D341Med (cell line): ENCODE measurements around the gene COL23A1.
"Not testable (repeated sequence)": the region's sequence is repeated elsewhere in the genome, so short reads cannot be mapped to it uniquely, and the experiment has no call there.

ENCODE experiments used
- DNase-seq: peaks from one replicate; pipeline ENCODE4 v3.0.0; 2012; ENCODE audit warnings: low spot score

COL23A1 gene

DNA sequence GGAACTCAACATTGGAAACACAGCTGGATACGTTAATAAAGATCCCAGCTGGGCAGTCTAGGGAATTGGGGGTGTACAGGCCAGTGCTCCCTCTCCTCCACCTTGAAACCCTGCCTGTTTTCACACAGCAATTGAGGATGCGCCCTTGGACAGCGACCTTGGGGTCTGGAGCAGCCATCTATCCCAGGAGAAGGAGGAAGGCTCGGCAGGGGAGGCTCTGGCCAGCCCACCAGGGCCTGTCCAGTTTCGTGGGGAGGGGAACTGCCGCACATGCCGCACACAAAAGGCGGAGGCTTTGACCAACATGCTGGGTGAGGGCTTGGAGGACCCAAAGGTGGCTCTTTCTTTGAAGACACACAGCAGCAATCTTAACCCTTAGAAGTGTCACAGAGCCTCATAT, 1.4 kb downstream of the COL23A1 start:
- DNase-seq, result no peak

DNA sequence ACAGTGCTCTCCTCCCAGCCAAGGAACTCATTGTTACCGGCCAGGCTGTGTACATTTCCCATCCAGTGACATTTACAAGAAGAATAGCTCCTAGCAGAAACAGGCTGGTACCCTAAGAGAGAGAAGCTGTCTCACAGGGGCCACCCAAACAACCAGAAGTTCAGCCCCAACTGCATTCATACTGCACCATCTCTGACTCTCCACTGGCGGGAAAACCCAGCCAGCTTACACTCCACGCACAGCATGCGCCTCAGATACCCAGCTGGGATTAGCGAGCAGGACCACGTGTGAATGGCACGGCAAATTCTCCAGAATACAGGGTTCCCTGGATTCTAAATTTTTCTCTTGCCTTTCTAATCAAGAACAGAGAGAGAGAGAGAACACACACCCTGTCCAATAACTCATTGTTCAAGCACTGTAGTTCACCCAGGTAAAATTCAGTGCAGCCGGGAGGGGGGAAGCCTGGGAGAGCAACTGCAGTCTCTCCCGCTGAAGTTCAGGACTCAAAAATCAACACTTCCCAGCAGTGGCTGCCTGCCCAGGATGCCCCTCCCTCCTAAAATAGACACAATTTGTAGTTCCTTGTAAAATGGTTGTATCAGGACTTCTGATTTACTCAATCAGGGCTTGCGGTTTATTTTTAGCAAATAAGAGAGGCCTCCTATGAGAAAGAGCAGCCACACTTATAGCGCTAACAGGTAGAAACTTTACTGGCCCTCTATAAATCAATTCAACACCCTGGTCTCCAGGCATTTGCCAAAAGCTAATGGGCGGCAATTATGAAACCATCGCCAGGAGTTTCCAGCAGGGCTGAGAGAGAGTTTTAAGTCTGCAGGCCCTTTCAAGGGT, 2.2 kb downstream of the COL23A1 start:
- DNase-seq, result no peak

DNA sequence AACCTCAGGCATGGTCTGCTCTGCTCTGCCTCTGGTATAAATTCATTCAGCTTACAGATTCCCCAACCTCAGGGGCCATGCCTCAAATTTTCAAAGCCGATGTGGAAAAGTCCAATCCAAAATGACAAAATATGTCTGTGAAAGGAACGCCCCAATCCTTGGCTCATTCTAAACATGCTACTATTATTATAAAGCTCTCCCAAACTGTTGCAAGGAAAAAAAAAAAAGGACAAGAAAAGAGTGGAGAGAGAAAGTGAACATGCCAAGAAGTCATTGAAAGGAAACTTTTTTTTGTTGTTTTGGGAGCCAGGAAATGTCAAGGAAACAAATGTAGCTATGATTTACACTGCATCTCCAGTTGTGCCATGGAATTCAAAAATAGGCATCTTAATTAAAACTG, 3.8 kb downstream of the COL23A1 start:
- no peak for DNase-seq

DNA sequence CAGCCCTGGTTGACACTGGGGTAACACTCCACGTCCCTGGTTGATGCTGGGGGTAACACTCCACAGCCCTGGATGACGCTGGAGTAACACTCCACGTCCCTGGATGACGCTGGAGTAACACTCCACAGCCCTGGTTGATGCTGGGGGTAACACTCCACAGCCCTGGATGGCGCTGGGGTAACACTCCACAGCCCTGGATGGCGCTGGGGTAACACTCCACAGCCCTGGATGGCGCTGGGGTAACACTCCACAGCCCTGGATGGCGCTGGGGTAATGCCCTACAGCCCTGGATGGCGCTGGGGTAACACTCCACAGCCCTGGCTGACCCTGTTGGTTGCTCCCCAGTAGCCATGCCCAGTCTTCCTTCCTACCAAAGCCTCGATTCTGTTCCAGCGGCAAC, 4.8 kb downstream of the COL23A1 start:
- DNase-seq, result not testable (repeated sequence)

DNA sequence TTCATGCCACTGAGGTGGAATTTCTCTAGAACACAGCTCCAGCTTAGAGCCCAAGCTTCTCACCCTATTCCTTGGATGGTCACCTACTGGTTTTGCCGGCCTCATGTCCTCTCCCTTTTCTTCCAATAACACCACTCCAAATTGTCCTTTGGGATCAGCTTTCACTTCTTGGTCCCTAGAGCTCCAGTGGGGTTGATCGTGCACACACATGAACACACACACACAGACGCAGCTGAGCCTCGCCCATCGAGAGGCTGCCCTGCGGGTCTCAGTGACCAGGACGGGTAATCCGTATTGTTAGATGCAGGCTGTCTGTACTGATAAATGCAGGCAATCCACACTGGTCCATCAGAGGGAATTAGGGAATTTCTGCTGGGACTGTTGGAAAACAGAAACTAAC, 6.9 kb downstream of the COL23A1 start:
- no peak for DNase-seq

DNA sequence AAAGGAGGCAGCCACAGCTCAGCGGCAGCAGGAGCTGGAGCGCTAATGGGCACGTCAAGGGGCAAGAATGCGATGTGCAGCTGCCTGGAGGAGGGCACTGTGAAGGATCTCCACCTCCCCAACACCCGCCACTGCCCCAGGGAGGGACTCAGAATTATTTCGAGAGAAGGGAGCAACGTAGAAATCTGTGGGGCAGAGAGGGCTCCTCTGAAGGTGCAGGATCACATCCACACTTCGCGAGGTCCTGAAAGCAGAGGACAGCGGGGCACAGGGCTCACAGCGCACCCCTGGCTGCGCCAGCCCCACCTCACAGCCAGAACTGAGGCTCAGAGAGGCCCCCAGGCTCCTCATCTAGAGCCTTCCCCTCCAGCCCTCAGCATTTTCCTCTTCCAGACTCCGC, 7.9 kb downstream of the COL23A1 start:
- DNase-seq, result no peak

DNA sequence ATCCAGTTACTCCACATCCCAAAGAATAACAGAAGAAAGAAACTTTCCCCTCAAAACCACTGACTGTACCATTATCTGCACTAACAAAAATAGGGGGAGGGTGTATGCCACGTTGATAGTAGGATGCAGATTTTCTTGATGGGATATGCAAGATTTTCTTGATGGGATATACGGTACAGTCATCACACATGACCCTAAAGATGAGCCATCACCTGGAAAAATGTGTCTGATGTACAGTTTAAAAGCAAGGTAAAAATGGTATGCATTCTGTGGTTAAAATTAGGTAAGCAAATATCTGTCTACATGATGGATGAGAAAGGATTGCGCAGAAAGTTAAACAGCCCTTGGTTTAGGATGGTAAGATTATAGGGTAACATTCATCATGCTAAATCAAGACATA, 8.6 kb downstream of the COL23A1 start:
- no peak for DNase-seq

DNA sequence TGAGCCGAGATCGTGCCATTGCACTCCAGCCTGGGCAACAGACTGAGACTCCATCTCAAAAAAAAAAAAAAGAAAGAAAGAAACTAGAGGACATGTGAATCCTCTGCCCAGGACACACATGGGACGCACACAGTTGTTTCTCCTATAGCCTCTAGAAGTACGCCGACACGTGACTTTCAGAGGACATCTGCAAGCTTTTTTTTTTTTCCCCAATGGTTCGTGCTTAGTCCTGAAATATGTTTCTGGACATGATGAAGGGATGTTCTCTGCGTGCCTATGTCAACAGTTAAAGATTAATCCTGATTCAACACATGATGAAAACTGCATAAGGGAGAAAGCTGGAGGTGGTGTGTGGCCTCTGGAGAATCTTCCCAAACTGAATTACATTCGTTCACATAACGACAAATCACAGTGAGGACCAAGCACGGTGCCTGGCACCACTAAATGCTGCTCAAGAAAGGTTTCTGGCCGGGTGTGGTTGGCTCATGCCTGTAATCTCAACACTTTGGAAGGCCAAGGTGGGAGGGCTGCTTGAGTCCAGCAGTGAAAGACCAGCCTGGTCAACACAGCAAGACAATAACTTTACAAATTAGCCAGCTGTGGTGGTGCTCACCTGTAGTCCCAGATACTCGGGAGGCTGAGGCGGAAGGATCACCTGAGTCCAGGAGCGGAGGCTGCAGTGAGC, 9.8 kb downstream of the COL23A1 start:
- no peak for DNase-seq

DNA sequence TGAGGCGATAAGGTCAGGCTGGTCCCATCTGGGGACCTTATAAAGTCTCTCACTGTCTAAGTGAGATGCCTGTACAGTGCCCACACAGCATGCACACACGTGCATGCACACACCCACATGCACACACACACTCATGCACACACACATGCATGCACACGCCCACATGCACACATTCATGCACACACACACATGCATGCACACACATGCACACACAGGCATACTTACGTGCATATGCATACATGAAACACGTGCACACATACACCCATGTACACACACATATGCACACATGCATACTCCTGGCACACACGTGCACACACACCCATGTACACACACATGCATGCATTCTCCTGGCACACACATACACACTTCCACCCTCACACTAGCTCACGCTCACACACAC, 12.2 kb downstream of the COL23A1 start:
- DNase-seq, result no peak

DNA sequence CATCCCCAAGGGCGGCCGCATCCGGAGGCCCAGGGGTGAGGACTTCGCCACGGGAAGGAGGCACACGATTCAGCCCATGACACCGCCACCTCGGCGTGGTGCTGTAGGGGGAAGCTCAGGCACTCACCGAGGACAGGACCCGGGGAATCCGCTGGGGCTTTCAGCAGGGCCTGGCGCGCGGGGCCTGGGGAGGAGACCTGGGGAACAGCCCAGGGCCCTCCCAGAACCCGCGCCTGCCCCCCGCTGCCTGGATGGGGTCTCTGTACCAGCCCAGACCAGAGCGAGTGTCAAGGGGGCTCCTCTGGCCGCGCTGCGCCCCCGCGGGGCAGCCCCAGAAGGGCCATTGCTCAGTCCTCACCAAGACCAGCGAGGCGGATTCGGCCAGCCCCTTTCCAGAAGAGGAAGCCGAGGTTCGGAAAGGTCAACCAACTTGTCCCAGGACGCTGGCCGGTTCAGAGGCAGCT, 12.8 kb downstream of the COL23A1 start:
- DNase-seq, result no peak

DNA sequence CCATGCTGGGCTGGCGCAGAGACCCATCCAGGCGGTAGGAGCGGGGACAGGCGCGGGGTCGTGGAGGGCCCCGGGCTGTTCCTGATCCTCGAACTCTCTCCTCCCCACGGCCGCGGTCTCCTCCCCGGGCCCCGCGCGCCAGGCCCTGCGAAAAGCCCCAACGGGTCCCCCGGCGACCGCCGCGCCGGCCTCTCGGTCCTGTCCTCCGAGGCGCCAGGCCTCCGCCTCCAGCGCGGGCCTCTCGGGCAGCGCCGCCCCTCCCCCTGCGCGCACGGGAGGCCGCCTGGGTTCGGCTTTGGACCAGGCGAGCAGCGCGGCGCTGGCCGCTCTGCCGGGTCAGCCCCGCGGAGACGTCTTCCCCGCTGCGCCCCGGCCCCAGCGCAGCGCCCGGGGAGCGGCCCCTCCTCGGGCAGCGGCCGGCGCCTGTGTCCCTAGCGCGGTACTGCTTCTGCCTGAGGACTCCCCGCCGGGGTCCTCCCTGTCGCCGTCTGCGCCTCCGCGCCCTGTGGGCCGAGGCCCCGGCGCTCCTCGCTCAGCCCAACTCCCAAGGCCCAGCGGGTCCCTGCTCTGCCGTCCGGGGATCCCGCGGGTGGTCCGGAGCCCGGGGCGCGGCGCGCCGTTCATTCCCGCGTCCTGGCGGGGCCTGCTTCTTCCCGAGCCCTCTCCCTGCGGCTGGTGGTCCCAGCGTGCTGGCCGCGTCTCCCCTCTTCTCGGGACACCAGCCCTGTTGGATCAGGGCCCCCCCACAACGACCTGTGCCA, 13.4 kb downstream of the COL23A1 start:
- DNase-seq, result no peak

DNA sequence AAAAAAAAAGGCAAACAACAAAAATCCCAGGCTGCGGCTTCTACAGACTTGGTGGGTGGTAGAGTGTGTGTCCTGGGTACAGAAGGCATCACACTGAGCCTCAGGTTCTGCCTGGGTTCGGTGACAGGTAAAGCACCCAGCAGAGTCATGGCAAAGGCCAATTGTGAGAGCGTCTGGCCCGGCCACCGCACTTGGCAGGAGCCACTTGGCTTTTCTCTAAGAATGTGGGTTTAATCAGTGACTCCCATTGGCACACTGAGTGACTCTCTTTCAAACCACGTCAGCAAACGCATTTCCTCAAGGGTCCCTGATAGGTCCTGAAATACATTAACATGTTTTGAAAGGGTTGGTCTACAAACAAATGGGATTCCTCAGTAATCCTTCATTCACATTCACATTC, 17.0 kb downstream of the COL23A1 start:
- no peak for DNase-seq

DNA sequence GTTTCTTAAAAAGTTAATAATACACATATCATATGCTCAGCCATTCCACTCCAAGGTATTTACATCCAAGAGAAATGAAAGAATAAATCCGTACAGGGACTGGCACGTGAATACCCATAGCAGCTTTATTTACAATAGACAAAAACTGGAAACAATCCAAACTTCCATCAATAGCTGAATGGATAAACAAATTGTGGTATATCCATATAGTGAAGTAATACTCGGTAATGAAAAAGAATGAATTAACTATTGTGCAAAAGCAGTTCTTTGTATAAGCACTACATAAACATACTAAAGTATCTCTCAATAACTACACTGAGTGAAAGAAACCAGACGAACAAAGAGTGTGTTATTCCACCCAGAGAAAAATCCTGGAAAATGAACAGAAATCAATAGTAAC, 17.6 kb downstream of the COL23A1 start:
- DNase-seq, result no peak

DNA sequence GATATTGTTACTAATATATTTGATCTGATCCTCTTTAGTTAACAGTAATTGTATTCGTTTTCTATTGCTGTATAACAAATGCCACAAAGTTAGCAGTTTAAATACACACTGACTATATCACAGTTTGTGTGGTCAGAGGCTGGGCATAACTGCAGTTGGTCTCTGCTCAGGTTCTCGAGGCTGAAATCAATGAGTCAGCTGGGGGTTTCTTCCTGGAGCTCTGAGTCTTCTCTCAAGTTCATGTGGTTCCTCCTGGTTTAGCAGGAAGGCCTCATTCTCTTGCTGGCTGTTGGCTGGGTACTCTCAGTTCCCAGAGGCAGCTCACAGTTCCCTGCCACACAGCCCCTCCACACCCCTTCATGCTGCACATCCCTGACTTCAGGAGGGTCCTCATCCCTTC, 20.7 kb downstream of the COL23A1 start:
- DNase-seq, result no peak

DNA sequence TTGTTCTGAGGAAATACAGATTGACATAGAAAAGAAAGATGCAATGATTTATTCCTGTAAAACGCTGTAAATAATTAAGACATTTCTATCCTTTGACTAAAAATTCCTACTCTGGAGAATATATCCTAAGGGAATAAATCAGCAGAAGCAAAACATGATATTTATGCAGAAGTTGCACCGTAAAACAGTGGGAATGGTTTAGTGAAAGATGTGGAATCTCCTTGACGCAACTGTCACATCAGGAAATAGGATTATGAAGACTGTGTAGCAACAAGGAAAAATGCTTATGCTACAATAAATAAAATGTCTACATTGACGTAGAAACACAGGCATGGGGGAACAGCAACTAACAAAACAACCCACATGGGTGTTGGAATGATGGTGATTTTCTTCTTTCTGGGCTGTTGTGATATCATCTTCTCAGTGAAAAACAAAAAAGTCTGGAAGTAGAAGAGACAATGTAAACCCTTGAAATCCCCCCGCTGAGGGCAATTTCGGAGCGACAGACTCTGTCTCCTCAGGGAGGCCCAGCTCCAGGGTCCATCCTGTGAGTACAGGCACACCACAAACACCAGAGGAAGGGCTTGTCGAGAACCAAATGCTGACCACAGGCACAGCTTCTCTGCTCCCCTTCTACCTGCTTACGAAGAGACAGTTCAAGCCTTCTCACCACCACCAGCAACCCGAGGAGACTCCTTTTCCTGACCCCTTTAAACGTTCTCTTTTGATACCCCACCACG, 25.2 kb downstream of the COL23A1 start:
- no peak for DNase-seq

DNA sequence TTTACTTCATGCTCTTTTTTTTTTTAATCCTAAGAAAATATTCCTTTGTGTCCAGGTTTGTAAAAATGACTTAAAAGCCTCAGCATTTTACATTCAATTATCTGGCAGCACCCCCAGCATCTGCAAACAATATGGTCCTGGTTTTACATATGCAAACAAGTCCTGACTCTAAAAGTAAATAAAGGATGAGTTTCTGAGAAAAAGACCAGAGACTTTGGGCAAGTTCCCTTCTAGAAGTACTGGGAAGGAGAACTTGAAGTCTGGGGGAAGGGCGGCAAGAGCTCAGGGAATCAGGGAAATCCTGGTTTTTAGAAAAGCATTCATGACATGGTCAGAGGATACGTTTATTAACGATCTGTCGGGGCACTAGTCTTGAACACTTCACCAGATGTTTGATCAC, 25.8 kb downstream of the COL23A1 start:
- DNase-seq, result no peak

DNA sequence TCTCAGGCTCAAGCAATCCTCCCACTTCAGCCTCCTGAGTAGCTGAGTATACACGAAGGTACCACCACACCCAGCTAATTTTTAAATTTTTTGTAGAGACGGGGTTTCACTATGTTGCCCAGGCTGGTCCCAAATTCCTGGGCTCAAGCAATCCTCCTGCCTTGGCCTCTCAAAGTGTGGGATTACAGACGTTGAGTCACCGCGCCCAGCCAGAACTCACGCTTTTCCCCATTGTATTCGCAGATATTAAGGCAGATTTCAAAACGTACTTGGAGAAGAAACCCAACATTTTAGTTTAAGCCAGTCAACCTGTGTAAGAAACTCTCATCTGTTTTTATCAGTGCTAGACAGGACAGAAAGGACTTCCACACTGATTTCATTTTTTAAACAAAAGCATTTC, 26.6 kb downstream of the COL23A1 start:
- no peak for DNase-seq

DNA sequence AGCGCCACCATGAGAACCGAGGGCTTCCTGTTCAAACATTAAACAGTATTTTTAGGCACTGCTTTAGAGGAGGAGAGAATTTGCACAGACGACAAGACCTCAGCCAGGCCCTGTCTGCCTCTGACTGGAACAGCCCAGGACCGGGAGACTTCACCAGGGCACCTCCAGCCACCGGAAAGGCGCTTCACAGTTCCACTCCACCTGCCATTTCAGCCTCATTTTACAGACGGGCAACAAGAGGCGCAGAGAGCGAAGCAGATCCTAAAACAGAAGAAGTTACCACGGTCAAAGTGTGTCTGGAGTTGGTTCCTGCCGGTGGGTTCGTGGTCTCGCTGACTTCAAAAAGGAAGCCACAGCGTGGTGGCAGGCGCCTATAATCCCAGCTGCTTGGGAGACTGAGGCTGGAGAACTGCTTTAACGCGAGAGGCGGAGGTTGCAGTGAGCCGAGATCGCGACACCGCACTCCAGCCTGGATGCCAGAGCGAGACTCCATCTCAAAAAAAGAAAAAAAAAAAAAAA, 28.4 kb downstream of the COL23A1 start:
- no peak for DNase-seq

DNA sequence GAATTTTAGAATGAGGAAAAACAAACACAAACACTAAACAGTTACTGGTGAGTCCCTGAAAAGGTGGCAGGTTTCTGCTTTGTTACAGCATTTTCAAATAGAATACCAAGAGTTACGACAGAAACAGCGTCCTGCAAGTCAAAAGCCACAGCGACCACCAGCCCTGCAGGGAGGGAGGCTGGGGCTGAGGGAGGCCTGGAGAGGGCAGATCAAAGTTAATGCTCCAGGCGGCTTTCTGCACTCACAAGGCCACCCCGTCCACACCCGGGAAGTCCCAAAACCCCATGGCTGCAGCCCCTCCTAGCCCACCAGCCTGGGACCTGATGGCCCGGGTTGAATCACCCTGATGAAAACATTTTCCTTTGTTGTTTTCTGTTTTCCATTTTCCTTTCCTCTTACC, 29.3 kb downstream of the COL23A1 start:
- DNase-seq, result no peak

DNA sequence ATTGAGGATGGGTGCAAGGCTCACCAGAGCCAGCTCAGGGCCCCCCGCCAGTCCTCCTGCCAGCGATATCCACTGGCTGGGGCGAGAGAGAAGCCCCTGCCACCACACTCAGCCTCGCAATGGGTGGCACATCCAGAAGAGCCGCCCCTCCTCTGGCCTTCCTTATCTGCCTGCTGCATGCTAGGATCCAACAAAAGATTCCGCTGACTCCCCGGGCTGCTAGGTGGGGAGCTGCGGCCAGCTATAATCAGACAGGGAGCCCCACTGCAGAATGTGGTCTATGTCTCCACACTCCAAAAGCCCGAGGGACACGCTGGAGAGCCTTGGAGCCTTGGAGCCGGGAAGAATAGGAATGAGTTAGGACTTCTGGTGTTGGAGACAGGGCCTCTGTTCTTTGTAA, 32.8 kb downstream of the COL23A1 start:
- no peak for DNase-seq

DNA sequence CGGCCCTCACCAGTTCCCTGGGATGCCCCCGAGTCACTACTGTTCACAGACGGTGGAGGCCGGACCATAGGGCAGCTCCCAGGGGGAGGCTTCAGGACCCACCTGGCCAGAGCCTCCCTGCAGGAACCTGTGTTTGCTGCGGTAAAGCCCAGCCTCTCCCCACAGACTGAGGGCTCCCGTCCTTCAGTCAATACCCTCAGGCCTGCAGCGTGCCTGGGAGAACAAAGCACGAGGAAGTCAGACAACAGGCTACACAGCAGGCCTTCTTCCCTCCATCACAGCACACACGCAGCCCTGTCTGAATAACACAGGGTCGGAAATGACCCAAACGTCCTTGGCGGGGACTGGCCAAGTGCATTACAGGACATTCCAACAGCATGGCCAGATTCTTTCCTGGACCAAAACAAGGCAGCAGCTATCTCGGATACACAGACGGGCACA, 34.4 kb downstream of the COL23A1 start:
- no peak for DNase-seq

DNA sequence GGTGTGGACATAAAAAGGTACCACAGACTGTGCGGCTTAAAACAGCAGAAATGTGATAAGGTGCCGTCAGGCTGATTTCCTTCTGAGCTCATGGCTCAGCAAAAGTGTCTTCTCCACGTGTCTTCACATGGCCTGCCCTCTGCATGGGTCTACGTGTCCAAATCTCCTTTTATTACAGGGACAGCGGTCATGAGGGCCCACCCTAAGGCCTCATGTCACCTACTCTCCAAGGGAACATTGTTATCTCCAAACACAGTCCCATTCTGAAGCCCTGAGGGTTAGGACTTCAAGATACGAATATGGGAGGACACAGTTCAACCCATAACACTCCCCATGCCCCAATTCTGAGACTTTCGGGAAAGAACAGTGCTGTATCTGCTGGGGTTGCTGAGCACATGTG, 35.2 kb downstream of the COL23A1 start:
- DNase-seq, result no peak
